Transverse colon (tissue), 4 donors: Measurements from ENCODE around the gene MOB3B. TPM values are rescaled to one million over a fixed set of nuclear protein-coding genes. Genes with fewer than 3 reads are reported as not detected.

ENCODE experiments used
- DNase-seq: peaks from one replicate; pipeline ENCODE4 v3.0.0-alpha.2; 2019
- H3K27ac ChIP-seq, 4 donors: fragments of 200-600 bp; sonication (generic); 2 replicates each; pipeline ENCODE4 v1.5.1; 2016 to 2018; ENCODE audit warnings: inconsistent platforms in 4 of 4
- H3K27me3 ChIP-seq: fragments of 200-600 bp; sonication (generic); 2 replicates; pipeline ENCODE4 v1.5.1; 2017; ENCODE audit warnings: inconsistent platforms
- H3K36me3 ChIP-seq, 4 donors: fragments of 200-600 bp; sonication (generic); 2 replicates each; pipeline ENCODE4 v1.5.1; 2017 to 2019; ENCODE audit warnings: inconsistent platforms in 4 of 4
- H3K4me1 ChIP-seq, 4 donors: fragments of 200-600 bp; sonication (generic); 2 replicates each; pipeline ENCODE4 v1.5.1; 2017 to 2020; ENCODE audit warnings: inconsistent platforms in 4 of 4
- H3K4me3 ChIP-seq, 4 donors: fragments of 200-600 bp; sonication (generic); 1 replicate in 1 of 4; 2 replicates in 3 of 4; pipeline versions ENCODE4 v1.5.1 to v1.6.1; 2017 to 2019; ENCODE audit warnings: inconsistent platforms in 4 of 4
- H3K9me3 ChIP-seq, 2 donors: fragments of 200-600 bp; sonication (generic); 2 replicates each; pipeline ENCODE4 v1.5.1; 2017 to 2019; ENCODE audit warnings: inconsistent platforms in 2 of 2
- EP300 ChIP-seq: sonication (generic); formaldehyde crosslinking; IDR thresholded peaks from one replicate; pipeline ENCODE4 v1.6.1; 2017; ENCODE audit warnings: antibody characterized with exemption, low read depth
- POLR2A ChIP-seq: fragments of 450-650 bp; IDR thresholded peaks from one replicate; pipeline ENCODE4 v1.6.1; 2016; ENCODE audit warnings: antibody characterized with exemption, mild to moderate bottlenecking, moderate library complexity
- POLR2AphosphoS5 ChIP-seq, 3 donors: sonication (generic); formaldehyde crosslinking; IDR thresholded peaks; one replicate each; pipeline ENCODE4 v1.6.1; 2016; ENCODE audit warnings: antibody characterized with exemption in 3 of 3
- WGBS, 2 donors: methylation state at CpG; one replicate each; pipeline ENCODE4 v1.1.5; 2018; ENCODE audit warnings: low coverage in 1 of 2; 5-methylcytosine and 5-hydroxymethylcytosine counted together
- in situ Hi-C, 4 donors: fragments of 200-750 bp; cut with MboI; loops; one replicate each; pipeline versions ENCODE4 v1.15.0 to v1.15.1; 2017; ENCODE audit warnings: low sequenced_read_pairs in 3 of 4, low pct_ligation_motif_present in 1 of 4, low pct_unique_long_range_greater_than_20kb in 1 of 4
- intact Hi-C: fragments of 100-400 bp; cut with DNase I; formaldehyde crosslinking; loops from one replicate; pipeline ENCODE4 v1.15.1; 2023; ENCODE audit warnings: low total_unique reads
- total RNA-seq, 4 donors: library from RNA; depleted of rRNA; stranded (reverse); fragments of >200 nt; gene quantifications; one replicate each; pipeline ENCODE4 v1.1.0, GENCODE V29; 2016
- TF ChIP-seq, protein P1 (sequence below), 5 experiments: fragments of 200-600 bp in 3 of 5; fragments of 450-650 bp in 2 of 5; sonication (generic) in 3 of 5; IDR thresholded peaks; 1 replicate in 2 of 5; 2 replicates in 3 of 5; pipeline ENCODE4 v1.5.1; 2016 to 2017; ENCODE audit warnings: antibody characterized with exemption in 5 of 5, inconsistent platforms in 3 of 5, mild to moderate bottlenecking in 2 of 5, moderate library complexity in 1 of 5

The MOB3B gene
- total RNA-seq, 4 donors from 2014 or later, result 18.3 to 39.7 (median 29.1) TPM

DNA sequence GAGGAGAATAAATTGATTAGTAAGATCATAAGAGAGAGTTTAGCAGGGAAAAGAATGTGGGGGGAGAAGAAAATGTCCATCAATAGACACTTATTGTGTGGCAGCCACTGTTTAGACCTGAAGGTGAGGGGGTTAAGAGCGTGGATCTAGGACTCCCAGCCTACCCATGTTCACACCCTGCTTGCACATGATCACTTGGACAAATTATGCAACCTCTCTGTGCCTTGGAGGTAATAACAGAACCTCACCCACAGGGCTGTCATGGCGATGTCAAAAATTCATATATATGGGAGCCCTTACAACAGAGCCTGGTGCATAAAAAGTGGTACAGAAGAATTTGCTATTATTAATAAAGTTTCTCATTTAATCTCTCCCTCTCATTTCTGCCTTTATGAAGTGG lies 146.6 kb downstream of the MOB3B start:
- in situ Hi-C loops (no loop called here), intact Hi-C loops (no loop called here)
- Histone ChIP-seq H3K36me3 (no peaks in the 10 kb centered on the region), H3K4me1 (peaks cover 15 to 88% (median 64%) of the 10 kb centered on the region in 4 donors), H3K9me3 (no peaks in the 10 kb centered on the region), H3K27me3 (no peaks in the 10 kb centered on the region), H3K4me3 (no peak overlapping the region), H3K27ac (peak overlapping the region; percentile 68 to 83 (median 76))
- WGBS, 2 donors, result 43 to 79% methylated on average over 2 of the region's 2 CpGs
- no peak for DNase-seq
- TF ChIP-seq, protein P1, sequence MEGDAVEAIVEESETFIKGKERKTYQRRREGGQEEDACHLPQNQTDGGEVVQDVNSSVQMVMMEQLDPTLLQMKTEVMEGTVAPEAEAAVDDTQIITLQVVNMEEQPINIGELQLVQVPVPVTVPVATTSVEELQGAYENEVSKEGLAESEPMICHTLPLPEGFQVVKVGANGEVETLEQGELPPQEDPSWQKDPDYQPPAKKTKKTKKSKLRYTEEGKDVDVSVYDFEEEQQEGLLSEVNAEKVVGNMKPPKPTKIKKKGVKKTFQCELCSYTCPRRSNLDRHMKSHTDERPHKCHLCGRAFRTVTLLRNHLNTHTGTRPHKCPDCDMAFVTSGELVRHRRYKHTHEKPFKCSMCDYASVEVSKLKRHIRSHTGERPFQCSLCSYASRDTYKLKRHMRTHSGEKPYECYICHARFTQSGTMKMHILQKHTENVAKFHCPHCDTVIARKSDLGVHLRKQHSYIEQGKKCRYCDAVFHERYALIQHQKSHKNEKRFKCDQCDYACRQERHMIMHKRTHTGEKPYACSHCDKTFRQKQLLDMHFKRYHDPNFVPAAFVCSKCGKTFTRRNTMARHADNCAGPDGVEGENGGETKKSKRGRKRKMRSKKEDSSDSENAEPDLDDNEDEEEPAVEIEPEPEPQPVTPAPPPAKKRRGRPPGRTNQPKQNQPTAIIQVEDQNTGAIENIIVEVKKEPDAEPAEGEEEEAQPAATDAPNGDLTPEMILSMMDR (IDR thresholded peaks at IDR 0.05), result no peak
- no peak for TF ChIP-seq EP300
- TF ChIP-seq POLR2AphosphoS5 (IDR thresholded peaks at IDR 0.05), result no peak
- TF ChIP-seq POLR2A, result no peak

DNA sequence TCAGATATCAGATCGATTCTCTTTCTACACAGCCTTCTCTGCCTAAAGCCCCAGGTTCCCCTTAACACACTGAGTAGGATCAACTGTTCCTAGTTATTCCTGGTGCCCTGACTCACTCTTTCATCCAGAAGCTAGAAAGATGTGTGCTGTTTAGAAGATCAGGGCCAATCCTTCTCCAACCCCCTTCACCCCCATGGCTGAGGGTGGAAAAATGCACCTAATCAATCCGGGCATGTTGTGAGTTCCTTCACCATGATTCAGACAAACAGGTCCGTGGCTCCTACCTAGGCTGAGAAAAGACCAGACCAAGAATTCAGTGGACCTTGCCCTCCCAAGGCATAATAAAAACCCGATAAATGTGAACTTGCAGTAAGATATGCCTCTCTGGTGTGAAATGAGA lies 147.3 kb downstream of the MOB3B start:
- WGBS, 2 donors, result 49 to 67% methylated on average over 1 to 4 of the region's 4 CpGs
- Histone ChIP-seq H3K27me3 (no peaks in the 10 kb centered on the region), H3K9me3 (no peaks in the 10 kb centered on the region), H3K27ac (peak overlapping the region; percentile 68 to 83 (median 76)), H3K4me3 (no peak overlapping the region), H3K4me1 (peaks cover 20 to 94% (median 69%) of the 10 kb centered on the region in 4 donors), H3K36me3 (no peaks in the 10 kb centered on the region)
- peak; percentile 54 for DNase-seq
- in situ Hi-C loops (no loop called here), intact Hi-C loops (no loop called here)
- TF ChIP-seq POLR2AphosphoS5 (IDR thresholded peaks at IDR 0.05) (peak in 1 of 3 donors; percentile 42), POLR2A (no peak), EP300 (no peak)
- TF ChIP-seq, protein P1 (IDR thresholded peaks at IDR 0.05), result no peak

DNA sequence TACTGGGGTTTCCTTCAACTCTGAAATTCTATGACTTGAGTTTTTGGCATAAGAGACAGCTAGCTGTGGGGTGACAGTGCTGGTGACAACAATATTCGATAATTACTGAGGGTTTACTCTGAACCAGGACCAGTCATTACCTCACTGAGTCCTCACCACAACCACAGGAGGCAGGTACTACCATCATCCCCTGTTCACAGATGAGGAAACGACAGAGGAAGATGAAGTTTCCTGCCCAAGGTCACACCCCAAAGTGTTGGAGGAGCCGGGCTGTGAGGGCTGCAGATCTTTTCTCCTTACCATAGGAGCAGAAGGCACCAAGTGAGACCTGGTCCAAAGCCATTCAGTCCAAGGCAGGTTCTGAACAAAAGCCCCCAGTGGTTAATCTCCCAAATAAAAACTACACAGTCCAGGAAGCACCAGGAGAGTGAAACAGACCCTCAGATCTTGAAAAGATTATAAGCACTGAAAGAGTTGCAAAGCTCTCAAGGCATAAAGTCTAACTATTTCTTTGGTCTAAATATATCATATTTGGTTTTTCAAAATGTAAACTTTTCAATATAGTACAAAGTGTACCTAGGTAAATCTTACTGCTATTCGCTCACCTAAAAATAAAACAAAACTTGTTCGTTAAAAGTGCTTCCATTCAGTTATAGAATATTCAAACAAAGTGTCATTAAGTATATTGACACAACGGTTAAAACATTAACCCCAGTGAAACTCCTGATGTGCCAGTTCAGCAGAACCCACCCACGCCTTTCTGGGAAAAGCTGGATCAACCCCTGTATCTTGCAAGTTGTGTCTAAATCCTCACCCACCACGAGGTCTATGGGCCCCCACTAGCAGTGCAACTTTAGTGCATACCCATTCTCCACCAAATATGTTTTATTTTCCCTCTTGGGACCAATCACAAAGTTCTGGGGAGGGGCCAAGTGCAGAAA lies 150.0 kb downstream of the MOB3B start:
- in situ Hi-C loops, result no loop called here
- intact Hi-C loops, result no loop called here
- peak overlapping the region; percentile 68 to 83 (median 75) for H3K27ac ChIP-seq
- WGBS, 2 donors, result 46 to 47% methylated on average over 5 to 8 of the region's 8 CpGs
- no peaks in the 10 kb centered on the region for H3K9me3 ChIP-seq
- peaks cover 6 to 74% (median 57%) of the 10 kb centered on the region in 4 donors for H3K4me1 ChIP-seq
- TF ChIP-seq POLR2A, result no peak
- TF ChIP-seq, protein P1 (IDR thresholded peaks at IDR 0.05), result no peak
- TF ChIP-seq EP300, result no peak
- no peak for TF ChIP-seq POLR2AphosphoS5 (IDR thresholded peaks at IDR 0.05)
- no peaks in the 10 kb centered on the region for H3K36me3 ChIP-seq
- H3K27me3 ChIP-seq, result no peaks in the 10 kb centered on the region
- peak; percentile 55 for DNase-seq
- H3K4me3 ChIP-seq, result no peak overlapping the region

DNA sequence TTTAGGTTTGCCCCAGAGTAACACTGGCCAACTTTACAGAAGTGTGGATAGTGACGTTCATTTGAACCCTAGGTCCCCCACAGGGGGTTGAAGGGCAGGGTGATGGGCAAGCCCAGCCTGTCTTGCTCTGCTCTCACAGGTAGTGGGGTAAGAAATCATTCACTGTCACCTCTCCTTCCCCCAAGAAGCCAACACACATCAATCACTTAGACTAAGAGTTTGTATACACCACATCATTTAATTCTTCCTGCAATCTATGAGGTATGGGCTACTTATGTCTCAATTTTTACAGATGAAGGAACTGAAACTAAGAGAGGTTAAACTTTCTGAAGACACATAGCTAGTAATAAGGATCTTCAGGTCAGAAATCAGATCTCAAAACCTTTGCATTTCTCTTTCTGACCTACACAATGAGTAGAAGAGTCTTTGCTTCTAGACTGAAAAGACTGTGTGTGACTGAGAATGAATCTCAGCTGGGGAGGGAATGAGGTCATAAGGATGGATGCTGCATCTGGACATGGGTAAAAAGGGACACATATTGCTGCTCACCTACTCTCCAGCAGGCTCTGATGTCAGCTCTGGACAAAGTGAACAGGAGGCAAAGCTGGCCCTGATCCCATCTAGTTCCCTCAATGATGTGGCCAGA lies 151.7 kb downstream of the MOB3B start:
- TF ChIP-seq POLR2AphosphoS5 (IDR thresholded peaks at IDR 0.05) (no peak), EP300 (no peak), POLR2A (no peak)
- TF ChIP-seq, protein P1 (IDR thresholded peaks at IDR 0.05), result no peak
- Histone ChIP-seq H3K36me3 (no peaks in the 10 kb centered on the region), H3K4me1 (peaks cover 6 to 59% (median 45%) of the 10 kb centered on the region in 4 donors), H3K9me3 (no peaks in the 10 kb centered on the region), H3K4me3 (no peak overlapping the region), H3K27ac (peak overlapping the region; percentile 68 to 83 (median 75)), H3K27me3 (no peaks in the 10 kb centered on the region)
- WGBS, 2 donors, result 60% methylated on average over 1 of the region's 1 CpG; no CpG with 5 or more reads in 1 of the 2 donors
- intact Hi-C loops (no loop called here), in situ Hi-C loops (no loop called here)
- no peak for DNase-seq
